GM12878 (cell line): ENCODE results near the gene NDUFV1. TPM values are rescaled to one million over a fixed set of nuclear protein-coding genes. Genes with fewer than 3 reads are reported as not detected.

ENCODE experiments used
- ATAC-seq: fragments of 200-7000 bp; cut with Tn5 transposase; 3 replicates; pipeline ENCODE4 v1.9.1; 2020; ENCODE audit warnings: mild to moderate bottlenecking, moderate library complexity
- BruUV-seq: library from RNA; stranded (reverse); fragments of 400-500 nt; replicated peaks from 2 replicates; lab custom pipeline; 2021; lab: Mats Ljungman, UMichigan
- CTCF ChIA-PET: fragments of 300-600 bp; sonication (Branson Sonifier 250); formaldehyde crosslinking; extraction: SDS; loops from one replicate; lab custom pipeline; 2021; ENCODE audit warnings: inconsistent platforms; lab: Yijun Ruan, JAX
- POLR2A ChIA-PET: fragments of 350-600 bp; formaldehyde crosslinking; extraction: SDS; loops from one replicate; lab custom pipeline; 2021; ENCODE audit warnings: inconsistent platforms; lab: Charles Lee
- RAD21 ChIA-PET: fragments of 300-600 bp; sonication (Branson Sonifier 250); formaldehyde crosslinking; loops from one replicate; lab custom pipeline; 2023; ENCODE audit warnings: antibody characterized with exemption; ENCODE audit not compliant: unreplicated experiment; lab: Charles Lee
- SMC1A ChIA-PET: fragments of 300-600 bp; sonication (Branson Sonifier 250); formaldehyde crosslinking; loops from one replicate; lab custom pipeline; 2023; ENCODE audit not compliant: unreplicated experiment, uncharacterized antibody; lab: Charles Lee
- DNase-seq: peaks from one replicate; pipeline ENCODE4 v3.0.0-alpha.2; 2011; ENCODE audit warnings: low read depth, low spot score
- FAIRE-seq: peaks from 3 replicates; lab custom pipeline; 2011; peaks lifted over from hg19 to GRCh38; lab: Jason Lieb, UNC
- H2AFZ ChIP-seq: 2 replicates; pipeline ENCODE4 v1.6.0; 2011; ENCODE audit warnings: low read depth, low read length, control low read depth; ENCODE audit not compliant: control insufficient read depth
- H3K27ac ChIP-seq: 2 replicates; pipeline ENCODE4 v1.5.1; 2011; ENCODE audit warnings: control low read depth; ENCODE audit not compliant: control insufficient read depth, insufficient read depth
- H3K27me3 ChIP-seq, 2 experiments: replicated peaks in 1 of 2; 2 replicates each; pipeline versions ENCODE4 v1.6.0 to v1.6.1; 2011; ENCODE audit warnings: low read length in 1 of 2; ENCODE audit not compliant: control insufficient read depth in 2 of 2, insufficient read depth in 2 of 2
- H3K36me3 ChIP-seq, 2 experiments: 2 replicates each; pipeline ENCODE4 v1.5.1; 2011; ENCODE audit warnings: low read length in 1 of 2; ENCODE audit not compliant: control insufficient read depth in 2 of 2, insufficient read depth in 2 of 2
- H3K4me1 ChIP-seq: 2 replicates; pipeline ENCODE4 v1.6.1; 2011; ENCODE audit warnings: mild to moderate bottlenecking, low read length, moderate library complexity, mixed read lengths; ENCODE audit not compliant: control insufficient read depth, insufficient read depth
- H3K4me2 ChIP-seq: 2 replicates; pipeline ENCODE4 v1.6.0; 2011; ENCODE audit warnings: control low read depth; ENCODE audit not compliant: control insufficient read depth, insufficient read depth
- H3K4me3 ChIP-seq: fragments of 200-600 bp; sonication (generic); 2 replicates; pipeline ENCODE4 v1.5.1; 2016
- H3K79me2 ChIP-seq: 2 replicates; pipeline ENCODE4 v1.6.0; 2011; ENCODE audit warnings: low read length; ENCODE audit not compliant: control insufficient read depth, insufficient read depth
- H3K9ac ChIP-seq: 2 replicates; pipeline ENCODE4 v1.8.0; 2011; ENCODE audit warnings: low read length, control low read depth, mixed read lengths; ENCODE audit not compliant: control insufficient read depth, insufficient read depth
- H3K9me3 ChIP-seq: replicated peaks from 3 replicates; pipeline ENCODE4 v1.5.1; 2011; ENCODE audit warnings: mild to moderate bottlenecking, low read length; ENCODE audit not compliant: control insufficient read depth, insufficient read depth
- H4K20me1 ChIP-seq: 2 replicates; pipeline ENCODE4 v1.6.0; 2011; ENCODE audit not compliant: control insufficient read depth, insufficient read depth
- TCF3 ChIP-seq: IDR thresholded peaks from 2 replicates; pipeline ENCODE4 v1.6.1; 2012; ENCODE audit warnings: low read depth, mild to moderate bottlenecking, low read length, borderline replicate concordance; ENCODE audit not compliant: insufficient read depth
- ZSCAN29 ChIP-seq: fragments of 450-650 bp; IDR thresholded peaks from 2 replicates; pipeline ENCODE4 v1.6.1; 2017; ENCODE audit warnings: mild to moderate bottlenecking, moderate library complexity
- WGBS: methylation state at CpG from one replicate; pipeline ENCODE4 v1.1.6; 2016; ENCODE audit warnings: low lambda C conversion rate; ENCODE audit not compliant: insufficient replicate concordance, insufficient coverage; ENCODE audit errors: missing lambda C conversion rate; 5-methylcytosine and 5-hydroxymethylcytosine counted together
- in situ Hi-C: fragments of 300-500 bp; cut with MboI; formaldehyde crosslinking; loops from 9 replicates; pipeline ENCODE4 v1.14.3; 2018; ENCODE audit warnings: mixed read lengths
- intact Hi-C: fragments of 100-400 bp; cut with micrococcal nuclease; formaldehyde crosslinking; loops from one replicate; pipeline ENCODE4 v1.14.2; 2022; ENCODE audit not compliant: unreplicated experiment
- polyA plus RNA-seq, 11 experiments: library from polyadenylated mRNA; depleted of rRNA in 4 of 11; unstranded in 6 of 11; stranded (reverse) in 5 of 11; fragments of >200 nt; fragmentation: Nextera tagmentation in 4 of 11; fragmentation: Illumina TruSeq in 1 of 11; extraction: Ambion mirVana in 4 of 11; extraction: Trizol in 1 of 11; gene quantifications; 1 replicate in 1 of 11; 2 replicates in 10 of 11; pipeline versions ENCODE4 v1.2.1 to v1.2.3, GENCODE V29; 2011 to 2016; ENCODE audit warnings: inconsistent platforms in 2 of 11, missing spikeins in 2 of 11, low read depth in 1 of 11
- total RNA-seq, 4 experiments: library from RNA; depleted of rRNA in 3 of 4; stranded (reverse); fragments of >200 nt in 3 of 4; fragmentation: Illumina TruSeq in 1 of 4; extraction: Trizol in 1 of 4; gene quantifications; 2 replicates each; pipeline versions ENCODE4 v1.2.1 to v1.2.3, GENCODE V29; 2013 to 2021
- TF ChIP-seq, protein P1 (sequence below), 3 experiments: IDR thresholded peaks in 2 of 3; conservative IDR thresholded peaks in 1 of 3; 2 replicates each; pipeline ENCODE4 v1.5.1; 2011; ENCODE audit warnings: low read depth in 3 of 3, low read length in 3 of 3, mild to moderate bottlenecking in 3 of 3, control low read depth in 2 of 3, moderate library complexity in 2 of 3, inconsistent platforms in 1 of 3, mixed read lengths in 1 of 3; ENCODE audit not compliant: control insufficient read depth in 2 of 3, insufficient read depth in 1 of 3; ENCODE audit errors: extremely low read depth in 1 of 3
- TF ChIP-seq, protein P2 (sequence below): fragments of 450-650 bp; formaldehyde crosslinking; IDR thresholded peaks from 2 replicates; pipeline ENCODE4 v1.4.0; 2020; ENCODE audit warnings: mild to moderate bottlenecking, moderate library complexity
- TF ChIP-seq, protein P3 (sequence below): fragments of 450-650 bp; IDR thresholded peaks from 2 replicates; pipeline ENCODE4 v1.6.1; 2016; ENCODE audit warnings: mild to moderate bottlenecking, moderate library complexity, borderline replicate concordance
- TF ChIP-seq, protein P4 (sequence below): fragments of 450-650 bp; IDR thresholded peaks from 2 replicates; pipeline ENCODE4 v1.6.1; 2017; ENCODE audit warnings: mild to moderate bottlenecking, moderate library complexity

Gene NDUFV1
- total and polyA plus RNA-seq, 10 of the 15 experiments (the other 5 are each of a cell fraction or from before 2014, with no cell fraction given) = 8.2 to 380 (median 231) TPM

DNA sequence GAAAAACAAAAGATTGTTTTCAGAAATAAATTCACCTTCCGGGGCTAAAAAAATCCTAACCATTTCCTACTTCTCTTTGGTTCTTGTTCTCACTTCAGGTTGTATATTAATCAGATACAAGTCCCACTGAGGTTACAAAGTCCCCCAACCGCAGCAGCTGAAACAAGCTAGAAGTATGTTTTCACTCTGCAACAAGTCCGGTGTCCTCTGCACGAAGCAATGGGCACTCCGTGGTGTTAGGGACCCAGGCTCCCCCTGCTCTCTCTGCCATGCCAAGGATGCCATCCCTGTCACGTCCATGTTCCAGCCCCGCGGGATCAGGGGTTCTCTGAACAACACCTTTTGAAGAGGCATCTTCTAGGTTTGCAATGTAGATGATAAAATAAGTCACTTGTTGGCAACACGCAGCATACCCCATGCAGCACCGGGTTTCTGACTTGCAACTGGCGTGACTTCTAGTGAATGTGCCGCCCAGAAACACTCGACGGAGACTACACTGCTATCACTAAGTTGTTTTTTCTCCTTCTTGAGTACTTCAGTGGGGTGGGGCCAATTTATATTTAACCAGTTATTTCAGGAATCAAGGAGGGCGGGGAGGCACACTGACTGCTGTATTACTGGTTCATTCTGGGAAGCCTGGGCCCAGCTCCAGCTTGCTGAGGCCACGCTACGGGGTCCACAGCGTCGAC lies 48.5 kb upstream of the NDUFV1 start:
- H2AFZ ChIP-seq = no peak overlapping the region; the same call in 1 of the 2 replicates
- peaks cover 32% of the 10 kb centered on the region for H3K4me1 ChIP-seq
- H3K36me3 ChIP-seq = no peaks in the 10 kb centered on the region
- H4K20me1 ChIP-seq = no peaks in the 10 kb centered on the region
- peak; percentile 49 for FAIRE-seq
- peak overlapping the region; percentile 29; the same call in 1 of the 2 replicates for H3K4me3 ChIP-seq
- in situ Hi-C loops (no loop called here), intact Hi-C loops (loop anchor here (5.0 kb wide), 1 partner anchor 51 kb away; the partner anchor contains the start of genes CDK2AP2 and PITPNM1)
- peak; percentile 61 for DNase-seq
- peak overlapping the region; percentile 4; the same call in 1 of the 2 replicates for H3K9ac ChIP-seq
- no peaks in the 10 kb centered on the region for H3K79me2 ChIP-seq
- H3K4me2 ChIP-seq = peak overlapping the region; percentile 17
- ChIA-PET CTCF (no interaction called here), RAD21 (interaction anchor here (1.0 kb wide), 1 partner anchor 10 kb away, joined by 3 read pairs; no protein-coding TSS in a partner anchor), POLR2A (interaction anchor here (0.6 to 0.9 kb wide), 6 partner anchors 8 to 437 kb away, joined by 3 to 4 read pairs (median 3); no protein-coding TSS in a partner anchor), SMC1A (interaction anchor here (1.2 kb wide), 2 partner anchors 24 to 88 kb away, joined by 3 to 4 read pairs; no protein-coding TSS in a partner anchor)
- BruUV-seq = no TSS peak
- H3K9me3 ChIP-seq = no peaks in the 10 kb centered on the region; the same call in 2 of the 3 replicates
- WGBS = 2% methylated on average over 19 of the region's 19 CpGs
- ATAC-seq = peak; percentile 90
- H3K27ac ChIP-seq = peak overlapping the region; percentile 38; the same call in 1 of the 2 replicates
- H3K27me3 ChIP-seq = no peaks in the 10 kb centered on the region
- TF ChIP-seq, protein P1, sequence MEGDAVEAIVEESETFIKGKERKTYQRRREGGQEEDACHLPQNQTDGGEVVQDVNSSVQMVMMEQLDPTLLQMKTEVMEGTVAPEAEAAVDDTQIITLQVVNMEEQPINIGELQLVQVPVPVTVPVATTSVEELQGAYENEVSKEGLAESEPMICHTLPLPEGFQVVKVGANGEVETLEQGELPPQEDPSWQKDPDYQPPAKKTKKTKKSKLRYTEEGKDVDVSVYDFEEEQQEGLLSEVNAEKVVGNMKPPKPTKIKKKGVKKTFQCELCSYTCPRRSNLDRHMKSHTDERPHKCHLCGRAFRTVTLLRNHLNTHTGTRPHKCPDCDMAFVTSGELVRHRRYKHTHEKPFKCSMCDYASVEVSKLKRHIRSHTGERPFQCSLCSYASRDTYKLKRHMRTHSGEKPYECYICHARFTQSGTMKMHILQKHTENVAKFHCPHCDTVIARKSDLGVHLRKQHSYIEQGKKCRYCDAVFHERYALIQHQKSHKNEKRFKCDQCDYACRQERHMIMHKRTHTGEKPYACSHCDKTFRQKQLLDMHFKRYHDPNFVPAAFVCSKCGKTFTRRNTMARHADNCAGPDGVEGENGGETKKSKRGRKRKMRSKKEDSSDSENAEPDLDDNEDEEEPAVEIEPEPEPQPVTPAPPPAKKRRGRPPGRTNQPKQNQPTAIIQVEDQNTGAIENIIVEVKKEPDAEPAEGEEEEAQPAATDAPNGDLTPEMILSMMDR (IDR thresholded peaks at IDR 0.05 in 2 of 3, conservative IDR thresholded peaks at IDR 0.05 in 1 of 3; ENCODE audit: control insufficient read depth in 2 of 3, extremely low read depth in 1 of 3, insufficient read depth in 1 of 3, low read depth in 3 of 3, low read length in 3 of 3) = no peak
- TF ChIP-seq, protein P2, sequence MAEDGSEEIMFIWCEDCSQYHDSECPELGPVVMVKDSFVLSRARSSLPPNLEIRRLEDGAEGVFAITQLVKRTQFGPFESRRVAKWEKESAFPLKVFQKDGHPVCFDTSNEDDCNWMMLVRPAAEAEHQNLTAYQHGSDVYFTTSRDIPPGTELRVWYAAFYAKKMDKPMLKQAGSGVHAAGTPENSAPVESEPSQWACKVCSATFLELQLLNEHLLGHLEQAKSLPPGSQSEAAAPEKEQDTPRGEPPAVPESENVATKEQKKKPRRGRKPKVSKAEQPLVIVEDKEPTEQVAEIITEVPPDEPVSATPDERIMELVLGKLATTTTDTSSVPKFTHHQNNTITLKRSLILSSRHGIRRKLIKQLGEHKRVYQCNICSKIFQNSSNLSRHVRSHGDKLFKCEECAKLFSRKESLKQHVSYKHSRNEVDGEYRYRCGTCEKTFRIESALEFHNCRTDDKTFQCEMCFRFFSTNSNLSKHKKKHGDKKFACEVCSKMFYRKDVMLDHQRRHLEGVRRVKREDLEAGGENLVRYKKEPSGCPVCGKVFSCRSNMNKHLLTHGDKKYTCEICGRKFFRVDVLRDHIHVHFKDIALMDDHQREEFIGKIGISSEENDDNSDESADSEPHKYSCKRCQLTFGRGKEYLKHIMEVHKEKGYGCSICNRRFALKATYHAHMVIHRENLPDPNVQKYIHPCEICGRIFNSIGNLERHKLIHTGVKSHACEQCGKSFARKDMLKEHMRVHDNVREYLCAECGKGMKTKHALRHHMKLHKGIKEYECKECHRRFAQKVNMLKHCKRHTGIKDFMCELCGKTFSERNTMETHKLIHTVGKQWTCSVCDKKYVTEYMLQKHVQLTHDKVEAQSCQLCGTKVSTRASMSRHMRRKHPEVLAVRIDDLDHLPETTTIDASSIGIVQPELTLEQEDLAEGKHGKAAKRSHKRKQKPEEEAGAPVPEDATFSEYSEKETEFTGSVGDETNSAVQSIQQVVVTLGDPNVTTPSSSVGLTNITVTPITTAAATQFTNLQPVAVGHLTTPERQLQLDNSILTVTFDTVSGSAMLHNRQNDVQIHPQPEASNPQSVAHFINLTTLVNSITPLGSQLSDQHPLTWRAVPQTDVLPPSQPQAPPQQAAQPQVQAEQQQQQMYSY (CRISPR knock-in tag) = no peak
- no peak for TF ChIP-seq TCF3
- peak; percentile 59; the same call in 1 of the 2 replicates for TF ChIP-seq ZSCAN29
- TF ChIP-seq, protein P3, sequence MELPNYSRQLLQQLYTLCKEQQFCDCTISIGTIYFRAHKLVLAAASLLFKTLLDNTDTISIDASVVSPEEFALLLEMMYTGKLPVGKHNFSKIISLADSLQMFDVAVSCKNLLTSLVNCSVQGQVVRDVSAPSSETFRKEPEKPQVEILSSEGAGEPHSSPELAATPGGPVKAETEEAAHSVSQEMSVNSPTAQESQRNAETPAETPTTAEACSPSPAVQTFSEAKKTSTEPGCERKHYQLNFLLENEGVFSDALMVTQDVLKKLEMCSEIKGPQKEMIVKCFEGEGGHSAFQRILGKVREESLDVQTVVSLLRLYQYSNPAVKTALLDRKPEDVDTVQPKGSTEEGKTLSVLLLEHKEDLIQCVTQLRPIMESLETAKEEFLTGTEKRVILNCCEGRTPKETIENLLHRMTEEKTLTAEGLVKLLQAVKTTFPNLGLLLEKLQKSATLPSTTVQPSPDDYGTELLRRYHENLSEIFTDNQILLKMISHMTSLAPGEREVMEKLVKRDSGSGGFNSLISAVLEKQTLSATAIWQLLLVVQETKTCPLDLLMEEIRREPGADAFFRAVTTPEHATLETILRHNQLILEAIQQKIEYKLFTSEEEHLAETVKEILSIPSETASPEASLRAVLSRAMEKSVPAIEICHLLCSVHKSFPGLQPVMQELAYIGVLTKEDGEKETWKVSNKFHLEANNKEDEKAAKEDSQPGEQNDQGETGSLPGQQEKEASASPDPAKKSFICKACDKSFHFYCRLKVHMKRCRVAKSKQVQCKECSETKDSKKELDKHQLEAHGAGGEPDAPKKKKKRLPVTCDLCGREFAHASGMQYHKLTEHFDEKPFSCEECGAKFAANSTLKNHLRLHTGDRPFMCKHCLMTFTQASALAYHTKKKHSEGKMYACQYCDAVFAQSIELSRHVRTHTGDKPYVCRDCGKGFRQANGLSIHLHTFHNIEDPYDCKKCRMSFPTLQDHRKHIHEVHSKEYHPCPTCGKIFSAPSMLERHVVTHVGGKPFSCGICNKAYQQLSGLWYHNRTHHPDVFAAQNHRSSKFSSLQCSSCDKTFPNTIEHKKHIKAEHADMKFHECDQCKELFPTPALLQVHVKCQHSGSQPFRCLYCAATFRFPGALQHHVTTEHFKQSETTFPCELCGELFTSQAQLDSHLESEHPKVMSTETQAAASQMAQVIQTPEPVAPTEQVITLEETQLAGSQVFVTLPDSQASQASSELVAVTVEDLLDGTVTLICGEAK = peak; percentile 11; the same call in 1 of the 2 replicates
- TF ChIP-seq, protein P4, sequence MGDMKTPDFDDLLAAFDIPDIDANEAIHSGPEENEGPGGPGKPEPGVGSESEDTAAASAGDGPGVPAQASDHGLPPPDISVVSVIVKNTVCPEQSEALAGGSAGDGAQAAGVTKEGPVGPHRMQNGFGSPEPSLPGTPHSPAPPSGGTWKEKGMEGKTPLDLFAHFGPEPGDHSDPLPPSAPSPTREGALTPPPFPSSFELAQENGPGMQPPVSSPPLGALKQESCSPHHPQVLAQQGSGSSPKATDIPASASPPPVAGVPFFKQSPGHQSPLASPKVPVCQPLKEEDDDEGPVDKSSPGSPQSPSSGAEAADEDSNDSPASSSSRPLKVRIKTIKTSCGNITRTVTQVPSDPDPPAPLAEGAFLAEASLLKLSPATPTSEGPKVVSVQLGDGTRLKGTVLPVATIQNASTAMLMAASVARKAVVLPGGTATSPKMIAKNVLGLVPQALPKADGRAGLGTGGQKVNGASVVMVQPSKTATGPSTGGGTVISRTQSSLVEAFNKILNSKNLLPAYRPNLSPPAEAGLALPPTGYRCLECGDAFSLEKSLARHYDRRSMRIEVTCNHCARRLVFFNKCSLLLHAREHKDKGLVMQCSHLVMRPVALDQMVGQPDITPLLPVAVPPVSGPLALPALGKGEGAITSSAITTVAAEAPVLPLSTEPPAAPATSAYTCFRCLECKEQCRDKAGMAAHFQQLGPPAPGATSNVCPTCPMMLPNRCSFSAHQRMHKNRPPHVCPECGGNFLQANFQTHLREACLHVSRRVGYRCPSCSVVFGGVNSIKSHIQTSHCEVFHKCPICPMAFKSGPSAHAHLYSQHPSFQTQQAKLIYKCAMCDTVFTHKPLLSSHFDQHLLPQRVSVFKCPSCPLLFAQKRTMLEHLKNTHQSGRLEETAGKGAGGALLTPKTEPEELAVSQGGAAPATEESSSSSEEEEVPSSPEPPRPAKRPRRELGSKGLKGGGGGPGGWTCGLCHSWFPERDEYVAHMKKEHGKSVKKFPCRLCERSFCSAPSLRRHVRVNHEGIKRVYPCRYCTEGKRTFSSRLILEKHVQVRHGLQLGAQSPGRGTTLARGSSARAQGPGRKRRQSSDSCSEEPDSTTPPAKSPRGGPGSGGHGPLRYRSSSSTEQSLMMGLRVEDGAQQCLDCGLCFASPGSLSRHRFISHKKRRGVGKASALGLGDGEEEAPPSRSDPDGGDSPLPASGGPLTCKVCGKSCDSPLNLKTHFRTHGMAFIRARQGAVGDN = no peak
